Panc1 (cell line): ENCODE data around the gene NF1.

Experiments used
- CTCF ChIP-seq: fragments of 450-650 bp; IDR thresholded peaks from 2 replicates; pipeline ENCODE4 v1.5.1; 2017; ENCODE audit warnings: mild to moderate bottlenecking
- POLR2AphosphoS5 ChIP-seq: IDR thresholded peaks from 2 replicates; pipeline ENCODE4 v1.6.1; 2012; ENCODE audit warnings: mild to moderate bottlenecking, low read depth, low read length, moderate library complexity
- REST ChIP-seq, 2 experiments: IDR thresholded peaks; 2 replicates each; pipeline ENCODE4 v1.6.1; 2011 to 2012; ENCODE audit warnings: low read depth in 2 of 2, control low read depth in 1 of 2, low read length in 1 of 2, mild to moderate bottlenecking in 1 of 2, moderate library complexity in 1 of 2; ENCODE audit not compliant: insufficient read depth in 1 of 2
- SIN3A ChIP-seq: IDR thresholded peaks from 2 replicates; pipeline ENCODE4 v1.6.1; 2012; ENCODE audit warnings: low read depth, mild to moderate bottlenecking, low read length, moderate library complexity, borderline replicate concordance; ENCODE audit not compliant: insufficient read depth

- TF ChIP-seq CTCF (no peak), POLR2AphosphoS5 (no peak), REST (IDR thresholded peaks at IDR 0.05; ENCODE audit: insufficient read depth in 1 of 2, low read depth in 2 of 2, low read length in 1 of 2) (no peak), SIN3A (no peak)
Measured at GRCh38 chr17:31251105-31251969, 156.6 kb downstream of the NF1 start.
